ENCODE data around the gene CARNS1.

Gene CARNS1

GRCh38 chr11:67375320-67376055 is 40.0 kb upstream of the CARNS1 start:
- DNase-seq (ENCODE audit: low read depth): no peak

GRCh38 chr11:67376063-67376820 is 39.2 kb upstream of the CARNS1 start:
- no peak for DNase-seq (ENCODE audit: low read depth)

- DNase-seq (ENCODE audit: low read depth): no peak
Observed at GRCh38 chr11:67376873-67377808, 38.3 kb upstream of the CARNS1 start.

GRCh38 chr11:67378544-67378943 is 36.9 kb upstream of the CARNS1 start:
- no peak for DNase-seq (ENCODE audit: low read depth)

- no peak for DNase-seq (ENCODE audit: low read depth)
Observed at GRCh38 chr11:67379061-67380058, 36.1 kb upstream of the CARNS1 start.

- DNase-seq (ENCODE audit: low read depth): no peak
Observed at GRCh38 chr11:67381244-67381972, 34.1 kb upstream of the CARNS1 start.

- no peak for DNase-seq (ENCODE audit: low read depth)
Observed at GRCh38 chr11:67382276-67383136, 33.0 kb upstream of the CARNS1 start.

GRCh38 chr11:67384851-67385366 is 30.6 kb upstream of the CARNS1 start:
- DNase-seq (ENCODE audit: low read depth): no peak

DNA sequence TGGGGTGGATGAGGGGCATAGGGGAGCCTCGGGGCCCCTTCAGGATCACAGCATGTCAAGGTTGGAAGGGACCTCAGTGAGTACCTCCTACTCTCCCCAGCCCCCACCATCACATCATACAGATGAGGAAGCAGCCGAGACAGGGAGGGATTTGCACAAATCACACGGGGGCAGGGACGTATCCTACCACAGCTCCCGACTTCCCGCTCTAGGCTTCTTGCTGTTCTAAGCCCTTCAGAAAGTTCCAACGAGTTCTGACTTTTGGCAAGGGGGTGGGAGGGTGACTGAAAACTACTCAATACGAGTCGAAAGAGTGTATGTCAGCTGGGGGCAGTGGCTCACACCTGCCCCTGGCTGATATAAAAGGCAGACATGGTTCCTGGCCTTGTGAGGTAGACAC is 28.4 kb upstream of the CARNS1 start:
- no peak for DNase-seq (ENCODE audit: low read depth)

GRCh38 chr11:67387518-67387917 is 28.0 kb upstream of the CARNS1 start:
- DNase-seq (ENCODE audit: low read depth): no peak

DNA sequence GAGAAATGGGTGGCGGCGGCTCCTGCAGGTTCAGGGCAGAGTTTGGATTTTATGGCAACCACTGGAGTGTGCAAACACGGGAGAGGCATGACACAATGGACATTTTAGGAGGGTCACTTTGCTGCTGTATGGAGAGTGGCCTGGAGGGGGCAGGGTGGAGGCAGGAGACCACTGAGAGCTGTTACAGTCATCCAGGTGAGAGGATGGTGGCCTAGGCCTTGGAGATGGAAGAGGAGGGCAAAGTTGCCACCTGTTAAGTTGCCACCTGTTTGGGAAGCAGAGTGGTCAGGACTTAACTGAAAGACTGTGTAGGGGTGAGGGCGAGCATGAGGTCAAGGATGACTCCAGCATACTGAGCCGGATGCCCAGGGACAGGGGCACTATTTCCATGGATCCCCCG is 26.0 kb upstream of the CARNS1 start:
- no peak for DNase-seq (ENCODE audit: low read depth)

GRCh38 chr11:67390947-67391303 is 24.6 kb upstream of the CARNS1 start:
- no peak for DNase-seq (ENCODE audit: low read depth)

DNA sequence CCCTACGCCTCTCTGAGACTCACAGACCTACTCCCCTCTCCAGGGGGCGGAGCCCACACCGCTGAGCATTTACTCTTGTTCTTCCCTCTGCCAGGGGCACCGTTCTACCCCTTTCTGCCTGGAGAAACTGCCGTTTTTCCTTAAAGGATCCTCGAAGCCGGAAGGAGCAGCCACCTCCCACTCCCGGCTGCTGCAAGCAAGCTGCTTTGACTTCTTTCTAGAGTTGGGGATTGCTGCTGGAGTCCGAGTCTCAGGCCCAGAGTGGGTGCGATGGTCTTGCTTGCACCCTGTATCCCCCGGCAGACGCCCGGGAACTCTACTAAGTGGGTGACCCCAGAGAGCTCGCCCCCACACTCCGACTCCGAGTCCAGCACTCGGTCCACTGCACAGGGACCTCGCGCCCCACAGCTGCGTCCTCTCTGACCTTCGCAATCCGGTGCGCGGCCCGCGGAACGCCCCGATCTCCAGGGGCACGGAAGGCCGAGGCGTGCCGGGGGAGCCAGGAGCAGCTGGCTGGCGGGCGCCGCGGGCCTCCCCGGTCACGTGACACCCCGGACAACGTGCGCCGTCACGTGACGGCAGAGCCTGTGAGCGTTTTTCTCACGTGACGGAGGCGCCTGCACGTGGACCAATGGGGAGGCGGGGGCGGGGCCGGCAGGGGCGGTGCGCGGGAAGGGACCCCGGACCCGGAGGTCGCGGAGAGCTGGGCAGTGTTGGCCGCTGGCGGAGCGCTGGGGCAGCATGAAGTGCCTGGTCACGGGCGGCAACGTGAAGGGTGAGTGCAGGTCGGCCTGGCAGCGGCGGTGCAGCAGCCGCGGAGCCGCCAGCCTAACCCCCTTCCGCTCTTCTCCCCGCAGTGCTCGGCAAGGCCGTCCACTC is 23.9 kb upstream of the CARNS1 start, which contains the start of gene RAD9A:
Gene RAD9A, plus strand, starts transcription at position 683 of the 879 bp plus-strand sequence. Its CDS starts 59 bp downstream, at position 742.
- DNase-seq (ENCODE audit: low read depth): no peak

- no peak for DNase-seq (ENCODE audit: low read depth)
Observed at GRCh38 chr11:67392183-67392715, 23.2 kb upstream of the CARNS1 start.

GRCh38 chr11:67393437-67393836 is 22.0 kb upstream of the CARNS1 start:
- no peak for DNase-seq (ENCODE audit: low read depth)

GRCh38 chr11:67393990-67394389 is 21.5 kb upstream of the CARNS1 start:
- no peak for DNase-seq (ENCODE audit: low read depth)

DNA sequence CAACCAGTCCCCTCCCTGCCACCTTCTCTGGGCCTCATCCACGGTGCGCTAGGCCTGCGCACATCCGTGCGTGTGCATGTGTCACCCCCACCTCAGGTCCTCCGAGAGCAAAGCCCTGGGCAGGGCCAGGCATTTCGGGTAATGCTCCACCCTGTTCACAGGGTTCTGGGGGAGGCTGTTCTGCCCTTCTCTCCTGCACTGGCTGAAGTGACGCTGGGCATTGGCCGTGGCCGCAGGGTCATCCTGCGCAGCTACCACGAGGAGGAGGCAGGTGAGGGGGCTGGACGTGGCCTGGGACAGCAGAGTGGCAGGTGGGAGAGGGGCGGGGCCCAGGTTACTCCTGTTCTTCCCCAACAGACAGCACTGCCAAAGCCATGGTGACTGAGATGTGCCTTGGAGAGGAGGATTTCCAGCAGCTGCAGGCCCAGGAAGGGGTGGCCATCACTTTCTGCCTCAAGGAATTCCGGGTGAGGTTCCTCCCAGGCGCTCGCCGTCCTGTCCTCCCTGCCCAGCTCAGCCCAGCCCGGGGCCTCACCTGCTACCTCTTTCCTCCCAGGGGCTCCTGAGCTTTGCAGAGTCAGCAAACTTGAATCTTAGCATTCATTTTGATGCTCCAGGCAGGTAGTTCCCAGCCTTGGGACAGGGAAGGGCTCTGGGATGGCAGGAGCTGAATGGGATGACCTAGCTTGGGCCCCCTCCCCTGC is 19.8 kb upstream of the CARNS1 start:
- DNase-seq (ENCODE audit: low read depth): no peak

All from HS-5 (cell line).